Activated naive CD4-positive, alpha-beta T cell (primary cell): ENCODE results near the gene SPSB2.

ENCODE experiments used
- DNase-seq, 4 experiments: peaks; one replicate each; lab custom pipeline; 2025; lab: John Stamatoyannopoulos, UW

The SPSB2 gene

GRCh38 chr12:6832125-6832524, 41.0 kb downstream of the SPSB2 start:
- no peak for DNase-seq

- DNase-seq: no peak
Observed at GRCh38 chr12:6831450-6831995, 41.6 kb downstream of the SPSB2 start.

GRCh38 chr12:6830999-6831398, 42.1 kb downstream of the SPSB2 start:
- no peak for DNase-seq

GRCh38 chr12:6830286-6830890, 42.7 kb downstream of the SPSB2 start:
- no peak for DNase-seq

DNA sequence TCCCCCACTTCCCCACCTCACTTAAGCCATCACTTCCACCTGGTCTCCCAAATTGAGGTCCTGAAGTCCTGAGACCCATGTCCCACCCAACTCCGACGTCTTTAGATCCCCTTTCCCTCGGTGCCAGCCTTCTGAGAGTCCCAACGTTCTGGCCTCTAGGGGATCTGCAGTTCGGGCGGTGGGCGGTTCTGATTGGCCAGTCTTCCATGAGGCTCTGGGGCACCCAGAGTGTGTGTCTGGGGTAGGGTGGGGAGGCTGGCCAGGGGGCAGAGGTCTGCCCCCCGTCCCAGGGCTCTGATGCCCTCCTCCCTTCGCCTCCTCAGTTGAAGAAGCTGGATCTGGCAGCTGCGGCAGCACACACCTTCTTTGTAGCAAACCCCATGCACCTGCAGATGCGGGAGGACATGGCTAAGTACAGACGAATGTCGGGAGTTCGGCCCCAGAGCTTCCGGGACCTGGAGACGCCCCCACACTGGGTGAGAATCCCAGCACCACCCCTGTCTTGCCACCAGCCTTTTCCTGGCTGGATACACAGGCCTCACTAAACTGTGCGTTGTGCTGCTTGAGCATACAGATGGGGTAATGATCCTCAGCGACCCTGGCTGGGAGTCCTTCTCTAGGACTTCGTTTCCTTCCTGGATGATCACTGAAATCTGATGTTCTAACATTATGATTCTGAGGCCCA, 43.4 kb downstream of the SPSB2 start:
- DNase-seq: no peak

DNA sequence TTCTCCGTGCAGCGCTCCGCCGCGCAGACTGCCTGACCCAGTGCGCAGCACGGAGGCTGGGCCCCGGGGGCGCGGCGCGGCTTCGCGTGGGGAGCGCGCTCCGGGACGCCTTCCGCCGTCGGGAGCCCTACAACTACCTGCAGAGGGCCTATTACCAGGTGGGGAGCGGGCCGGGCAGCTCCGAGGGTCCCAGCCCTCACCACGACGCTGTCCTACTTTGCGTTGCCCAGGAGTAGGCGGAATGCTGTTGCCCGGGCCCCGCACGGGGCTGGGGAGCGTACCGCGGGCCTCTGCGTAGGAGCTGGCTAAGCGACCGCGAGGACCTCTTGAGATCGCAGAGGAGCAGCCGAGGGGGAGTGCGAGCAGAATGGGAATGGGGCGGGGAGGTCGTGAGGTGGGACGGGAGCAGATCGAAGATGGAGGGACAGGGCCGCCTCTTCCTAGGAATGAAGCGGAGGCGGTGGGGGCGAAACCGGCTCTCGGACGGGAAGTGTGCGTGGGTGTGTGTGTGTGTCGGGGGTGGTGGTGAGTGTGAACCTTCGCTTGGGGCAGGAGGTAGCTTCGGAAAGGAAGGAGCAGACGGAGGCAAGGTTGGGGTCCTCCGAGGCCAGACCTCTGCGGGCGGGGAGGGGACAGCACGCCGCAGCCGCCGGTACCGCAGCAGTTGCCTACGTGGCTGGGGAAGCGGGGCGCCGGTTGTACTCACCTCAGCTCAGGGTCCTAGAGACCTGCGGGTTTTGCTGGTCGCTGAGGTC, 44.1 kb downstream of the SPSB2 start:
- DNase-seq: peak in 1 of 4 experiments; percentile 51

- DNase-seq: peak in 1 of 4 experiments; percentile 51
Observed at GRCh38 chr12:6827982-6828780, 44.9 kb downstream of the SPSB2 start, which contains the start of gene P3H3. Gene P3H3, plus strand, starts transcription at chr12:6828407. Its CDS starts 34 bp downstream, at chr12:6828441.

- peak in 2 of 4 experiments; percentile 14 to 21 for DNase-seq
Observed at GRCh38 chr12:6827437-6827911, 45.6 kb downstream of the SPSB2 start.

- no peak for DNase-seq
Observed at GRCh38 chr12:6826734-6827436, 46.2 kb downstream of the SPSB2 start.

GRCh38 chr12:6826125-6826733, 46.9 kb downstream of the SPSB2 start:
- no peak for DNase-seq

DNA sequence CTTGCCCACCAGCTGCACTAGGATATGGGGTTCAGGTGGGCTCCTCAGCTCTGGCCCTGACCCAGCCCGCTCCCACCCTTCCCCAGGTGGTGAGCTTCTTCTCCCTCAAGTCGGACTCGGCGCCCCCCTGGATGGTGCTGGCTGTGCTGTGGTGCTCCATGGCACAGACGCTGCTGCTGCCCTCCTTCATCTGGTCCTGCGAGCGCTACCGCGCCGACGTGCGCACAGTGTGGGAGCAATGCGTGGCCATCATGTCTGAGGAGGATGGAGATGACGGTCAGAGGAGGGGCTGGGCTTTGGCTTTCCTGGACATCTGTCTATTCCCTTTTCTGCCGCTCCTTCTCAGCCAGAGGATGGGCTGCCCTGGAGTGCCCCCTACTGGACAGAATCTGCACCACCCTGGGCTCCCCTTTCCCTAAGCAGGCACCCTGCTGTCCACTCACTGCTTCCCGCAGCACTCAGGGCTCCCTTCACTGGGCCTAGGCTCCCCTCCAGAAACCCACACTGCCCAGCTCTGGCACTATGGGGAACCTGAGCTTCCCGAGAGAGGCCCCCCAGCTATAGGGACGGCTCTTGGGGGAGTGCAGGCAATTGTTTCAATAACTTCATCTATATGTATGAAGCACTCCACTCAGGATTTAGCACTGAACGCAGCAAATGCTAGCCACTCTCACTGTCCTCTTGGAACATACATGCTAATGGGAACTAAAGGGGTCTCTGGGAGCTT, 47.5 kb downstream of the SPSB2 start:
- DNase-seq: peak; percentile 65 to 80 (median 78)

DNA sequence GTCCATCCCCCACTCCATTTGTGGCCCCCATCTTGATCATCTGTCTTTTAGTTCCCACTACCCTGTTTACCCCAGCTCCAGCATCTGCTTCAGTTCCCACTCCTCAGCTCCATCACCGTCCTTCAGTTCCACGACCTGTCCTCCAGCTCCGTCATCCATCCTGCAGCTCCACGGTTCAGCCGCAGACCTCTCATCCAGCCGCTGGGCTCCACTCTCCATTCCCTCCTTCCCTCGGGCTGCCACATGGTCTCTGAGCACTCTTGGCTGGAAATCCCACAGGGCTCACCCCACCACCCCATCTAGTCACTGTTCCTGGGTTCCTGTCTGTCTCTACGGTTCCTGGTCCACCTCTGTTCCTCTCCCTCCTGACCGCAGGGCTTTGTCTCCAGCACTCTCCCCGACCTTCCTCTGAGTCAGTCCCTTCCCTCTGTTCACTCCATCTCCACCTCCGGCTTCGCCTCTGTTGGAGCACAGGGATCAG, 48.2 kb downstream of the SPSB2 start:
- no peak for DNase-seq

DNA sequence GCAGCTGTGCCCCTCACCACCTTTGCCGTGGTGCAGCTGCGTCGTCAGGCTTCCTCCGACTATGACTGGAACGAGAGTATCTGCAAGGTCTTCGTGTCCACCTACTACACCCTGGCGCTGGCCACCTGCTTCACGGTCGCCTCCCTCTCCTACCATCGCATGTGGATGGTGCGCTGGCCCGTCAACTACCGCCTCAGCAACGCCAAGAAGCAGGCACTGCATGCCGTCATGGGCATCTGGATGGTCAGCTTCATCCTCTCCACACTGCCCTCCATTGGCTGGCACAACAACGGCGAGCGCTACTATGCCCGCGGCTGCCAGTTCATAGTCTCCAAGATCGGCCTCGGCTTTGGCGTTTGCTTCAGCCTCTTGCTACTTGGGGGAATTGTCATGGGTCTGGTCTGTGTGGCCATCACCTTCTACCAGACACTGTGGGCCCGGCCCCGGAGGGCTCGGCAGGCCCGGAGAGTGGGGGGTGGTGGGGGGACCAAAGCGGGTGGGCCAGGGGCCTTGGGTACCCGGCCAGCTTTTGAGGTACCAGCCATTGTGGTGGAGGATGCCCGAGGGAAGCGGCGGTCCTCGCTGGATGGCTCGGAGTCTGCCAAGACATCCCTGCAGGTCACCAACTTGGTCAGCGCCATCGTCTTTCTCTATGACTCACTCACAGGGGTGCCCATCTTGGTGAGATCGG, 48.9 kb downstream of the SPSB2 start:
- DNase-seq: no peak

GRCh38 chr12:6823182-6824084, 49.7 kb downstream of the SPSB2 start:
- DNase-seq: no peak

DNA sequence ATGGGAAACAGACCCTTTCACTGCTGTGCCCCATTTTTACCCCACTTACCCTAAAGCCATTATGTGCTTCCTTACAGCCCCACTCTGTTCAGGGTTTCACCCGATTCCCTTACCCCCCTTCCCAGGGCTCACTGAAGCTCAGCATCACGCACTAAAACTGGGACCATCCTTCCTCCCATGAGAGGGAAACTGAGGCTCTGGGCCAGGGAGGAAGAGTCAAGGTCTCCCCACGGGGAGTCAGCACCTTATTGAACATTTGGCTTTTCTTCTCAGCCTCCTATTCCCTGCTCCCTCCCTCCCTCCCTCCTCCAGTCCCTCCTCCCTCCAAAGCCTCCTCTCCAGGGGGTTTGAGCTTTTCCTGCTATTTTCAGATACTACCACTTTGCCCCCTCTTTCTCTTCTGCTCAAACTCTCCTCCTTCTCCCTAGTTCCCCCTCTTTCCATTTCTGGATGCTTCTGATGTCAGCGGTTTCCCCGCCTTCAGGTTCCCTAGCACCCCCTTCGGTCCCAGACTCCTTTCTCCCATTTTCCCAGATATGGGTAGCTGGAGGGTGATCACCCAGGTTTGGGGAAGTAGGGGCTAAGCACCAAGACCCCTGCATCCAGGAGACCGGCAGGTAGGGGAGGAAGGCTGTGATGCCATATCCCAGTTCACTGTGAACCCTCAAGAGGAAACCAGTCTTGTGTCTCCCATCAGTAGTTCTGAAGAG, 50.5 kb downstream of the SPSB2 start:
- no peak for DNase-seq

GRCh38 chr12:6821591-6822425, 51.3 kb downstream of the SPSB2 start, which contains the start of gene GPR162:
Gene GPR162, plus strand, starts transcription at chr12:6821821. Its CDS starts 2,078 bp downstream, at chr12:6823899.
- DNase-seq: no peak
